SIG-M5 treated with dmso at 0.1 percent for 504 hours (cell line): ENCODE results near the gene KHSRP.

Experiments used
- DNase-seq: peaks from one replicate; lab custom pipeline; 2025; ENCODE audit not compliant: unreplicated experiment; lab: John Stamatoyannopoulos, UW

Gene KHSRP

GRCh38 chr19:6393074-6393982, 31.3 kb downstream of the KHSRP start, which contains the start of gene GTF2F1:
TSS of gene GTF2F1 (minus strand) at chr19:6393164. CDS start at chr19:6392995, 169 bp downstream.
- peak; percentile 84 for DNase-seq

- no peak for DNase-seq
These were observed 32.2 kb downstream of the KHSRP start for GRCh38 chr19:6392221-6393073.

- no peak for DNase-seq
These were observed 37.2 kb downstream of the KHSRP start for GRCh38 chr19:6387372-6387771.

GRCh38 chr19:6384381-6384780, 40.2 kb downstream of the KHSRP start:
- DNase-seq: no peak

DNA sequence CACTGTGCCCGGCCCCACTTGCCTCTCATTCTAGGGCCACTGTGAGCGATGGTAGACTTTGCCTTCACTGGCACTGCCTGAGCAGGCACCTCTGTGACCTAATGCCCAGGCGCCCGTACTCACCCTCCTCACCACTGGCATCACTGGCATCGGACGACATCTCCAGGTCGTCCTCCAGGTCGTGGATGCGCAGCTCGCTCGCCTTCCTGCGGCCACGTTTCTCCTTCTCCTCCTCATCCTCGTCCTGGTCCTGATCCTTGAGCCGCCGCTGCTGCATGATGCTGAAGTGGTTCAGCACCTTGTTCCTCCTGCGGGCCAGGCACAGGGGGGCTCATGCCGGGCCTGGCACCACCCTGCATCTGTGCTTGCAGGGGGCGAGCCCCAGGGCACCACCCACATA, 41.4 kb downstream of the KHSRP start:
- no peak for DNase-seq

GRCh38 chr19:6381030-6381750, 43.4 kb downstream of the KHSRP start:
- DNase-seq: no peak

DNA sequence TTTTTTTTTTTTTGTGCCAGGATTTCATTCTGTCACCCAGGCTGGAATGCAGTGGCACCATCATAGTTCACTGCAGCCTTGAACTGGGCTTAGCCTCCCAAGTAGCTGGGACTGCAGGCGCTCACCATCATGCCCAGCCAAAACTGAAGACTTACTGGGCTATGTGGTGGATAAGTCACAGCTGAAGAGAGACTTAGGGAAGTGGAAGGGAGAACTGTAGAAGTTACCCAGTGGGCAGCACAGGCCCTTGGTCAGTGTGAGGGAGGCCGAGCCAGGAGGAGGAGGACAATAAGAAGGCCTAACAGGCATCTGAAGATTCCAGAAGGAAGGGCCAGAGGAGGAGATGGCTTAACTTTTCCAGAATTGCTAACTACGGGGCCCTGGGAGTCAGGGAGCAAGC, 44.9 kb downstream of the KHSRP start:
- DNase-seq: no peak

- DNase-seq: no peak
These were observed 46.1 kb downstream of the KHSRP start for GRCh38 chr19:6378486-6378885.

- DNase-seq: no peak
These were observed 46.6 kb downstream of the KHSRP start for GRCh38 chr19:6378041-6378440.

DNA sequence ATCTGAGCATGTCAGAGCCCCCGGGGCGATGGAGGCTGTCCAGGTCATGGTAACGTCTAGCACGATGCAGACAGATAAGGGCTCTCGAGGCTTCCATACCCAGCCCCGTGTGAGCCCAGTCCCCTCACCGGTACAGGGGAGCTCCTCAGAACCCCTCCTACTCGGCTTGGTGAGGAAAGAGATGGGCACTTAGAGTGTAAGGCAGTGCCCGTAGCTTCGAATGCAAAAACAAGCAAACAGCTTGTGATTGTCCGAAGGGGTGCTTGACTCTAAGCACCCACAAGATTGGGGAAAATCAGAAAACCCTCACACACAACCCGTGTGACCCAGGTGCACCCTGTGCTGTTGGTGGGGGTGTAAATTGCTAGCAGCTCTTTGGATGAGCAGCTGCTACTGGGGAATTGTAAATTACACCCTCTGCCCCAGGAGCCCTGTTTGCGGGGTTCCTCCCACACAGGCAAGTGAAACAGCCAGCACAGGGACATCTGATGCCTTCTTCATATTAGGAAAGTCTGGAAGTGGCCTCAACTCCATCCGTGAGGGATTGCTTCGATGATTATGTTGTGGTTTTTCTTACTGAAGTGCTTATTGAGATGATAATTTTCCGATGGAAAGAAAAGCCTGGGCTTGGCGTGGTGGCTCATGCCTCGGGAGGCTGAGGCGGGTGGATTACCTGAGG, 48.0 kb downstream of the KHSRP start:
- DNase-seq: no peak

DNA sequence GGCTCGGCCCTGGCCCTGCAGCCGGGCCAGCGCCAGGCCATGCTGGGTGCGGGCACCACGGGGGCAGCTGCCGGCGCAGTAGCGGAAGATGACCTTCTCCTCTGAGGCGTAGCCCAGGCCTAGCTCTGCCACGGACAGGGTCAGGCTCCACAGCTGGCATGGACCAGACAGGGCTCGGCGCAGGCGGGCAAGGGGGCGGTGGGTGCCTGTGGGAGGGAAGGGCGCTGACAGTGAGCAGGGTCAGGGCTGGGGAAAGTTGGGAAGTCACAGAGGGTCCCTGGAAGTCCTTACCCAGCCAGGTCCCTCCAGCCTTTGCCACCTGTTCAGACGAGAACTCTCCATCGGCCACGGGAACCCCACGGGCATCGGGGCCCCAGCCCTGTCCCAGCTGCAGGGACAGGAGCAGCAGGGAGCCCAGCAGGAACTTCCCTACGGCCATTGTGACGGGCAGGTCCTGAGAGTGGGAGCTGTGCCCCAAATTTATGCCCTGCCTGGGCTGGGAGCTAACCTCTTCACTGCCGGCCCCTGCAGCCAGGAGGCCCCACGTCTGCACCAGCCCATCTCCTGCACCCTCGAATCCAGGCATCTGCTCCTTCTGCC, 49.1 kb downstream of the KHSRP start, which contains the start of gene PSPN:
TSS of gene PSPN (minus strand) at position 523 of the 600 bp plus-strand sequence. CDS start at position 439, 84 bp downstream.
- no peak for DNase-seq

- DNase-seq: no peak
These were observed 49.8 kb downstream of the KHSRP start for GRCh38 chr19:6374711-6375410.

GRCh38 chr19:6374161-6374709, 50.4 kb downstream of the KHSRP start:
- DNase-seq: no peak

GRCh38 chr19:6373813-6374108, 50.9 kb downstream of the KHSRP start:
- DNase-seq: no peak

GRCh38 chr19:6373096-6373812, 51.4 kb downstream of the KHSRP start:
- peak; percentile 94 for DNase-seq

GRCh38 chr19:6372594-6373095, 52.0 kb downstream of the KHSRP start, which contains the start of gene ALKBH7:
TSS of gene ALKBH7 (plus strand) at chr19:6372794. CDS start at chr19:6372821, 27 bp downstream.
- peak; percentile 99 for DNase-seq

DNA sequence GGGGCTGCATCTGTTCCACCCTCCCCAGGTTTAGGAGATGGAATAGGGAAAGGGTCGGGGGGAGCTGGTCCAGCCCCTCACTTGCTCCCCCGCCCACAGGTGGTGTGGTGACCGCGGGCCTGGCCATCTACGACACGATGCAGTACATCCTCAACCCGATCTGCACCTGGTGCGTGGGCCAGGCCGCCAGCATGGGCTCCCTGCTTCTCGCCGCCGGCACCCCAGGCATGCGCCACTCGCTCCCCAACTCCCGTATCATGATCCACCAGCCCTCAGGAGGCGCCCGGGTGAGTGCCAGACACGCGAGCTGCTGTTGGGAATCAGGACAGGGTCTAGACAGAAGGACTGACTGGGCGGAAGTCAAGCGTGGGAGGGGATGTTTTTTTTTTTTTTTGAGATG, 60.3 kb downstream of the KHSRP start:
- DNase-seq: no peak
